WERI-Rb-1 (cell line): ENCODE data around the gene USP6.
"Not testable (repeated sequence)": the region's sequence is repeated elsewhere in the genome, so short reads cannot be mapped to it uniquely, and the experiment has no call there.

Source experiments
- DNase-seq: peaks from one replicate; pipeline ENCODE4 v3.0.0-alpha.2; 2020
- H3K27ac ChIP-seq: fragments of 250-450 bp; sonication (Bioruptor Pico); 2 replicates; pipeline ENCODE4 v1.5.1; 2020; ENCODE audit warnings: mild to moderate bottlenecking, moderate library complexity
- H3K27me3 ChIP-seq: fragments of 250-450 bp; sonication (Bioruptor Pico); 2 replicates; pipeline ENCODE4 v1.5.1; 2021; ENCODE audit warnings: mild to moderate bottlenecking, low read depth, moderate library complexity; ENCODE audit not compliant: insufficient read depth, severe bottlenecking
- H3K36me3 ChIP-seq: fragments of 250-450 bp; sonication (Bioruptor Pico); 2 replicates; pipeline ENCODE4 v1.5.1; 2020; ENCODE audit warnings: mild to moderate bottlenecking, moderate library complexity
- H3K4me3 ChIP-seq: 2 replicates; pipeline ENCODE4 v1.5.1; 2011; ENCODE audit warnings: low read depth, mild to moderate bottlenecking, control low read depth, low read length
- H3K9me3 ChIP-seq: fragments of 250-450 bp; sonication (Bioruptor Pico); 2 replicates; pipeline ENCODE4 v1.5.1; 2021; ENCODE audit warnings: mild to moderate bottlenecking, moderate library complexity; ENCODE audit not compliant: severe bottlenecking
- CTCF ChIP-seq: IDR thresholded peaks from 2 replicates; pipeline ENCODE4 v1.5.1; 2011; ENCODE audit warnings: low read depth, mild to moderate bottlenecking, control low read depth, inconsistent platforms, low read length

Gene USP6

GRCh38 chr17:5135726-5136579 is 20.1 kb downstream of the USP6 start:
- H3K9me3 ChIP-seq: no peaks in the 10 kb centered on the region
- no peaks in the 10 kb centered on the region for H3K36me3 ChIP-seq
- H3K27ac ChIP-seq: no peak overlapping the region
- no peak overlapping the region for H3K4me3 ChIP-seq
- no peak for TF ChIP-seq CTCF
- no peak for DNase-seq
- H3K27me3 ChIP-seq: no peaks in the 10 kb centered on the region

- H3K4me3 ChIP-seq, H3K27ac ChIP-seq, H3K9me3 ChIP-seq, DNase-seq, H3K36me3 ChIP-seq, H3K27me3 ChIP-seq: not testable (repeated sequence)
Measured at GRCh38 chr17:5136580-5137412, 21.0 kb downstream of the USP6 start.

GRCh38 chr17:5137511-5138197 is 21.8 kb downstream of the USP6 start:
- not testable (repeated sequence) for H3K9me3 ChIP-seq, DNase-seq, H3K27me3 ChIP-seq, H3K4me3 ChIP-seq, H3K36me3 ChIP-seq, H3K27ac ChIP-seq

- not testable (repeated sequence) for H3K27me3 ChIP-seq, H3K4me3 ChIP-seq, H3K36me3 ChIP-seq, DNase-seq, H3K9me3 ChIP-seq, H3K27ac ChIP-seq
Measured at GRCh38 chr17:5138198-5138544, 22.3 kb downstream of the USP6 start.

GRCh38 chr17:5138616-5139457 is 23.0 kb downstream of the USP6 start:
- H3K4me3 ChIP-seq: no peak overlapping the region
- no peak for TF ChIP-seq CTCF
- DNase-seq: no peak
- H3K27ac ChIP-seq: no peak overlapping the region
- no peaks in the 10 kb centered on the region for H3K9me3 ChIP-seq
- H3K27me3 ChIP-seq: no peaks in the 10 kb centered on the region
- no peaks in the 10 kb centered on the region for H3K36me3 ChIP-seq

GRCh38 chr17:5139458-5139732 is 23.6 kb downstream of the USP6 start:
- H3K27ac ChIP-seq: no peak overlapping the region
- no peak overlapping the region for H3K4me3 ChIP-seq
- TF ChIP-seq CTCF: 0 out of 2 replicates have a peak, but pooled peaks have one; percentile 8

GRCh38 chr17:5142877-5143276 is 27.0 kb downstream of the USP6 start:
- H3K27ac ChIP-seq, H3K27me3 ChIP-seq, H3K4me3 ChIP-seq, DNase-seq, H3K9me3 ChIP-seq, H3K36me3 ChIP-seq: not testable (repeated sequence)

More at GRCh38 chr17:5139458-5139732, 23.6 kb downstream of the USP6 start:
- no peaks in the 10 kb centered on the region for H3K9me3 ChIP-seq
- no peaks in the 10 kb centered on the region for H3K27me3 ChIP-seq
- no peak for DNase-seq
- no peaks in the 10 kb centered on the region for H3K36me3 ChIP-seq

GRCh38 chr17:5146122-5146521 is 30.3 kb downstream of the USP6 start:
- H3K9me3 ChIP-seq, DNase-seq, H3K4me3 ChIP-seq, H3K27me3 ChIP-seq, H3K27ac ChIP-seq, H3K36me3 ChIP-seq: not testable (repeated sequence)

GRCh38 chr17:5160702-5161101 is 44.9 kb downstream of the USP6 start:
- not testable (repeated sequence) for H3K9me3 ChIP-seq, H3K36me3 ChIP-seq, H3K4me3 ChIP-seq, DNase-seq, H3K27ac ChIP-seq, H3K27me3 ChIP-seq

- DNase-seq, H3K27ac ChIP-seq: not testable (repeated sequence)
Measured at GRCh38 chr17:5161793-5162192, 46.0 kb downstream of the USP6 start.

More at GRCh38 chr17:5161793-5162192, 46.0 kb downstream of the USP6 start:
- H3K36me3 ChIP-seq, H3K4me3 ChIP-seq, H3K9me3 ChIP-seq, H3K27me3 ChIP-seq: not testable (repeated sequence)
